Endodermal cell (in vitro differentiated cells): ENCODE data around the gene DCTN4. TPM values are rescaled to one million over a fixed set of nuclear protein-coding genes. Genes with fewer than 3 reads are reported as not detected.
A peak's percentile ranks its signal among the peaks of the same experiment; 100 is the strongest.

Experiments used
- DNase-seq: peaks from one replicate; pipeline ENCODE4 v3.0.0-alpha.2; 2017
- H3K27ac ChIP-seq: 2 replicates; pipeline ENCODE4 v1.5.1; 2013; ENCODE audit warnings: mild to moderate bottlenecking, low read depth, low read length, moderate library complexity
- H3K27me3 ChIP-seq: 2 replicates; pipeline ENCODE4 v1.6.1; 2013; ENCODE audit warnings: mild to moderate bottlenecking, low read length, moderate library complexity; ENCODE audit not compliant: insufficient read depth, control insufficient read depth, poor library complexity, severe bottlenecking
- H3K36me3 ChIP-seq: 2 replicates; pipeline ENCODE4 v1.7.0; 2013; ENCODE audit warnings: mild to moderate bottlenecking, low read length, moderate library complexity; ENCODE audit not compliant: control insufficient read depth, insufficient read depth
- H3K4me1 ChIP-seq: one replicate; pipeline ENCODE4 v1.7.0; 2013; ENCODE audit warnings: low read length; ENCODE audit not compliant: control insufficient read depth, insufficient read depth
- H3K4me3 ChIP-seq: 2 replicates; pipeline ENCODE4 v1.5.1; 2013; ENCODE audit warnings: mild to moderate bottlenecking, low read length, moderate library complexity
- H3K9ac ChIP-seq: 2 replicates; pipeline ENCODE4 v1.6.1; 2013; ENCODE audit warnings: mild to moderate bottlenecking, low read length, moderate library complexity; ENCODE audit not compliant: poor library complexity, severe bottlenecking; ENCODE audit errors: extremely low read depth
- H3K9me3 ChIP-seq: 2 replicates; pipeline ENCODE4 v1.6.1; 2013; ENCODE audit warnings: mild to moderate bottlenecking, low read length, moderate library complexity; ENCODE audit not compliant: control insufficient read depth
- H3K27ac Mint-ChIP-seq: 2 replicates; pipeline ENCODE4 v1.8.0; 2020; ENCODE audit warnings: mixed read lengths
- H3K27me3 Mint-ChIP-seq: 2 replicates; pipeline ENCODE4 v1.8.0; 2021; ENCODE audit warnings: mild to moderate bottlenecking, mixed read lengths; ENCODE audit not compliant: insufficient read depth
- H3K36me3 Mint-ChIP-seq: 2 replicates; pipeline ENCODE4 v1.8.0; 2020; ENCODE audit warnings: low read depth, mixed read lengths
- H3K4me1 Mint-ChIP-seq: 2 replicates; pipeline ENCODE4 v1.8.0; 2020; ENCODE audit warnings: mixed read lengths
- H3K4me3 Mint-ChIP-seq: 2 replicates; pipeline ENCODE4 v1.8.0; 2020; ENCODE audit warnings: mild to moderate bottlenecking, moderate library complexity, mixed read lengths
- H3K9me3 Mint-ChIP-seq: 2 replicates; pipeline ENCODE4 v1.8.0; 2020; ENCODE audit warnings: mild to moderate bottlenecking, mixed read lengths
- WGBS, 2 experiments: methylation state at CpG; one replicate each; pipeline versions ENCODE4 v1.1.5 to v1.1.7; 2013; ENCODE audit warnings: missing lambda C conversion rate in 2 of 2, mixed read lengths in 1 of 2; ENCODE audit not compliant: insufficient coverage in 1 of 2, insufficient read length in 1 of 2; 5-methylcytosine and 5-hydroxymethylcytosine counted together
- long read RNA-seq, 4 experiments: library from polyadenylated mRNA in 2 of 4; library from RNA in 1 of 4; library from capped mRNA in 1 of 4; stranded (forward) in 3 of 4; unstranded in 1 of 4; transcript quantifications; one replicate each; pipeline ENCODE4 v2.0.0, GENCODE V29; 2020 to 2021; ENCODE audit warnings: inconsistent platforms in 1 of 4
- polyA plus RNA-seq, 2 experiments: library from polyadenylated mRNA; stranded (reverse); fragments of 50-300 nt; gene quantifications; one replicate each; pipeline ENCODE4 v1.2.3, GENCODE V29; 2013
- total RNA-seq, 2 donors: library from RNA; stranded (reverse); fragmentation: NEBNext Ultra II Directional in 1 of 2; extraction: Animal tissue kit (Norgen Biotek cat#: 25700) in 1 of 2; gene quantifications; 2 replicates in 1 of 2; 3 replicates in 1 of 2; pipeline ENCODE4 v1.2.1, GENCODE V29; 2021
- TF ChIP-seq, protein P1 (sequence below): fragments of 200-600 bp; sonication (generic); conservative IDR thresholded peaks from 2 replicates; pipeline ENCODE4 v1.5.0; 2021; ENCODE audit warnings: antibody characterized with exemption, mild to moderate bottlenecking

The DCTN4 gene
- 10 to 100 TPM; 51.5 to 64.3 TPM for total RNA-seq
- polyA plus RNA-seq (2013, experiment 1 of 2) = 67.7 TPM
- 58.3 TPM for polyA plus RNA-seq (2013, experiment 2 of 2)
- long read RNA-seq, experiment 1, full-length matches to known transcripts = 2 of 25 reads
- long read RNA-seq, experiment 1, partial matches to known transcripts = 4 of 25 reads
- long read RNA-seq, experiment 1, other reads (novel, unspliced or antisense) = 19 of 25 reads
- long read RNA-seq, experiment 2, full-length matches to known transcripts = 61 of 79 reads
- long read RNA-seq, experiment 2, partial matches to known transcripts = 10 of 79 reads
- long read RNA-seq, experiment 2, other reads (novel, unspliced or antisense) = 8 of 79 reads
- long read RNA-seq, experiment 3, full-length matches to known transcripts = 72 of 109 reads
- long read RNA-seq, experiment 3, partial matches to known transcripts = 32 of 109 reads
- long read RNA-seq, experiment 3, other reads (novel, unspliced or antisense) = 5 of 109 reads
- long read RNA-seq, experiment 4, partial matches to known transcripts = 23 of 32 reads
- long read RNA-seq, experiment 4, other reads (novel, unspliced or antisense) = 9 of 32 reads

DNA sequence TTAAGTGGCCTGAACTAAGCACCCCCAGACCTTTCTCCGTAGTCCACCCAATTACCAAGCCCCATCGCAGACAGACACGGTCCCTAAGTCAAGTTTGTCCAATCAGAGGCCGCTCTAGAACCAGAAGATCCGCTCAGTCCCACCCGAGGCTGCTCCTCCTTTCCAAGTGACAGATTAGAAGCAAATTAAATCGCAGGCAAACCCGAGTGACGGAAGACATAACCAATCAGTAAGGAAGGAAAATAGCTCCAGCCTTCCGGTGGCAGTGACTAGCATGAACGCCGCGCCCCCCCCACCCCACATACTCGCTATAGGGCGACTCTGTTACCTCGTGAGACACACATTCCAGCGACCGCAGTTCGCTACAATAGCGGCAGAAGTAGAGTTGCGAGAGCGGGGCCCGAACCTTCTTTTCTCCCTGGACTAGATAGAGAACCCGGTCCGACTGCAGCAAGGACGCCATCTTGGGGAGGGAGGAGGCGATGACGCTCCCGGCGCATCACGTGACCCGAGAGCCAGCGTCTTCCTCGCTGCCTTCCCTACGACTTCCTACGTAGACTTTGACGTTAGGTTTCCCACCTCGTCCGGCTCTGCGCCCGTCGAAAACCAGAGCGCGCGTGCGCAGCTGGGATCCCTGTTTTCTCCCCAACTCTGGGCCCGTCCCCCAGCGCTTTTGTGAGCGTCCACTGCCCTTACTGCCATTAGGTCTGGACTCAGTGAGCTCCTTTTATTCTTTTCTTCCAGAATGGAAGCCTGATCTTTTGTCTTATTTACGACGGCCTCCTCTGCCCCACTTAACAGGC is at the start of gene DCTN4:
DCTN4 (minus strand) TSS at position 487 of the 803 bp plus-strand sequence; CDS start at position 463, 24 bp downstream.
- Mint-ChIP-seq H3K36me3 (peaks cover 32% of the 10 kb centered on the region), H3K4me1 (peaks cover 3% of the 10 kb centered on the region), H3K9me3 (peaks cover 12% of the 10 kb centered on the region), H3K27ac (no peak within 1 kb of the TSS), H3K4me3 (no peak within 1 kb of the TSS), H3K27me3 (peaks cover 5% of the 10 kb centered on the region)
- Histone ChIP-seq H3K9ac (peak within 1 kb of the TSS; percentile 63), H3K4me3 (peak within 1 kb of the TSS; percentile 91), H3K27me3 (no peaks in the 10 kb centered on the region), H3K4me1 (no peaks in the 10 kb centered on the region), H3K27ac (peak within 1 kb of the TSS; percentile 95), H3K36me3 (peaks cover 35% of the 10 kb centered on the region), H3K9me3 (peaks cover 11% of the 10 kb centered on the region)
- peak; percentile 98 for DNase-seq
- TF ChIP-seq, protein P1, sequence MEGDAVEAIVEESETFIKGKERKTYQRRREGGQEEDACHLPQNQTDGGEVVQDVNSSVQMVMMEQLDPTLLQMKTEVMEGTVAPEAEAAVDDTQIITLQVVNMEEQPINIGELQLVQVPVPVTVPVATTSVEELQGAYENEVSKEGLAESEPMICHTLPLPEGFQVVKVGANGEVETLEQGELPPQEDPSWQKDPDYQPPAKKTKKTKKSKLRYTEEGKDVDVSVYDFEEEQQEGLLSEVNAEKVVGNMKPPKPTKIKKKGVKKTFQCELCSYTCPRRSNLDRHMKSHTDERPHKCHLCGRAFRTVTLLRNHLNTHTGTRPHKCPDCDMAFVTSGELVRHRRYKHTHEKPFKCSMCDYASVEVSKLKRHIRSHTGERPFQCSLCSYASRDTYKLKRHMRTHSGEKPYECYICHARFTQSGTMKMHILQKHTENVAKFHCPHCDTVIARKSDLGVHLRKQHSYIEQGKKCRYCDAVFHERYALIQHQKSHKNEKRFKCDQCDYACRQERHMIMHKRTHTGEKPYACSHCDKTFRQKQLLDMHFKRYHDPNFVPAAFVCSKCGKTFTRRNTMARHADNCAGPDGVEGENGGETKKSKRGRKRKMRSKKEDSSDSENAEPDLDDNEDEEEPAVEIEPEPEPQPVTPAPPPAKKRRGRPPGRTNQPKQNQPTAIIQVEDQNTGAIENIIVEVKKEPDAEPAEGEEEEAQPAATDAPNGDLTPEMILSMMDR = no peak
- 3 to 11% methylated on average over 14 to 51 of the region's 51 CpGs for WGBS, 2 experiments

DNA sequence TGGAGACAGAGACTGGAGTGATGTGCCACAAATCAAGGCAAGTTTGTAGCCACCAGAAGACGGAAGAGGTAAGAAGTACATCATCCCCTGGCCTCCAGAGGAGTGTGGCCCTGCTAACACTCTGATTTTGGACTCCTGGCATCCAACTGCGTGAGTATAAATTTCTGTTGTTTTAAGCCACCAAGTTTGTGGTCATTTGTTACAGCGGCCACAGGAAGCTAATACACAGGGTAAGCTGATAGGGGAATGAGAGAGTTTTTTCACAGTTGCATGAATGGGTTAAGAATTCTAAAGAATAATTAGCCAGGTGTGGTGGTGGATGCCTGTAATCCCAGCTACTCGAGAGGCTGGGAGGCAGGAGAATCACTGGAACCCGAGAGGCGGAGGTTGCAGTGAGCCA is 45.6 kb upstream of the DCTN4 start:
- no peak overlapping the region for H3K27ac Mint-ChIP-seq

More for the DNA sequence above, 45.6 kb upstream of the DCTN4 start:
- Histone ChIP-seq H3K9me3 (peaks cover 27% of the 10 kb centered on the region), H3K27ac (no peak overlapping the region), H3K27me3 (no peaks in the 10 kb centered on the region), H3K9ac (no peak overlapping the region), H3K36me3 (no peaks in the 10 kb centered on the region), H3K4me3 (no peak overlapping the region), H3K4me1 (peaks cover 5% of the 10 kb centered on the region)
- Mint-ChIP-seq H3K4me3 (no peak overlapping the region), H3K9me3 (peaks cover 10% of the 10 kb centered on the region), H3K36me3 (no peaks in the 10 kb centered on the region), H3K27me3 (peaks cover 36% of the 10 kb centered on the region), H3K4me1 (peaks cover 18% of the 10 kb centered on the region)
- DNase-seq = no peak
- 92 to 96% methylated on average over 6 of the region's 6 CpGs for WGBS, 2 experiments
- TF ChIP-seq, protein P1 = no peak
